GM21737 (cell line): ENCODE measurements around the gene ARHGAP6.

ENCODE experiments used
- ATAC-seq: cut with Tn5 transposase; IDR thresholded peaks from one replicate; pipeline ENCODE4 v1.9.1; 2021; ENCODE audit warnings: mild to moderate bottlenecking, moderate library complexity; ENCODE audit not compliant: unreplicated experiment

Gene ARHGAP6

DNA sequence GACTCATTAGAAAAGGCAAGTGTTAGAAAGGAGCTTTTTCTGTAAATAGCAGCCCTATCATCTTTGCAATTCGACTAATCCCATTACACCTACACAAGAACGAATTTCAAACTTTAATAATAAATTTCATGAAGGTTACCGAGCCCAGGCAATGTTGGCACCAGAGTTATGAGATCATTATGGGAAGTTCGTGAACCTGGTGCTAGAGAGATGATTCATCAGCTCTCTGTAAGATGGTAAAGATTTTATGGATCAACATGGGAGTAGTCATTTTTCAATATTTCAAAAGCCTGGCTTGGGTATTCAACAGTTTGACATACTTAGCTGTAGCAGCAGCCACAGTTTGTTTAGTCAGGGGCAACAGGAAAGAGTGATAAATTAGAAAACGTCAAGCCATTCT lies 336.7 kb downstream of the ARHGAP6 start:
- ATAC-seq = no peak

DNA sequence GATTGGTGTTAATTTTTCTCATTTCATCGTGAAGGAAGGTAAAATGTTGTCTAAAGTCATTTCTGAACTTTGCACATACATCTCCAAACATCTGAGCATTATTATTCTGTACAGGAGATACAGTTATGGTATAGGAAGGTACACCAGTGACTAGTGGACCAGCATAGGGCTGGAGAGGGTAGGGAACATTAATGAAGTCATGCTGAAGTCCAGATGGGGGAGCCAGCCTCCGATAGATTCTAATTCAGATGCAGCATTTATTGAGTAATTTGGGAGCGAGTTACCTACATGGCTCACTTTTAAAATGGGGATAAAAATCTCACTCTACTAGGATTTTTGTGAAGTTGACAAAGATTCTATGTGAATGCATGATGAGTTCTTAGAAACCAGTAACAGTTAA lies 337.6 kb downstream of the ARHGAP6 start:
- no peak for ATAC-seq

DNA sequence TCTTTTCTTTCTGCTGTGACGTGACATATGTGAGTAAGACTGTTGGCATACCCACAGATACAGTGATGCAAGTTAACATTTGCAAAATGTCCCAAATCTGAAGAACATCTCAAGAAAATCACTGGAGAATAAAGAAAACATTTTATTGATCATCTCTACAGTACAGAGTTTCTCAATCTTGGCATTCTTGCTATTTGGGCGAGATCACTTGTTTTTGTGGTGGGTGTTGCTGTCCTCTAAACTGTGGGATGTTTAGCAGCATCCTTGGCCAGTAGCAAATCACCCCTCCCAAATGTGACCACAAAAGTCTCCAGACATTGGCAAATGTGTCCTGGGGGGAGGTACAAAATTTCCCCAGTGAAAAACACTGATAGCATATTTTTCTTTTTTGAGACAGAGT lies 343.7 kb downstream of the ARHGAP6 start:
- no peak for ATAC-seq

DNA sequence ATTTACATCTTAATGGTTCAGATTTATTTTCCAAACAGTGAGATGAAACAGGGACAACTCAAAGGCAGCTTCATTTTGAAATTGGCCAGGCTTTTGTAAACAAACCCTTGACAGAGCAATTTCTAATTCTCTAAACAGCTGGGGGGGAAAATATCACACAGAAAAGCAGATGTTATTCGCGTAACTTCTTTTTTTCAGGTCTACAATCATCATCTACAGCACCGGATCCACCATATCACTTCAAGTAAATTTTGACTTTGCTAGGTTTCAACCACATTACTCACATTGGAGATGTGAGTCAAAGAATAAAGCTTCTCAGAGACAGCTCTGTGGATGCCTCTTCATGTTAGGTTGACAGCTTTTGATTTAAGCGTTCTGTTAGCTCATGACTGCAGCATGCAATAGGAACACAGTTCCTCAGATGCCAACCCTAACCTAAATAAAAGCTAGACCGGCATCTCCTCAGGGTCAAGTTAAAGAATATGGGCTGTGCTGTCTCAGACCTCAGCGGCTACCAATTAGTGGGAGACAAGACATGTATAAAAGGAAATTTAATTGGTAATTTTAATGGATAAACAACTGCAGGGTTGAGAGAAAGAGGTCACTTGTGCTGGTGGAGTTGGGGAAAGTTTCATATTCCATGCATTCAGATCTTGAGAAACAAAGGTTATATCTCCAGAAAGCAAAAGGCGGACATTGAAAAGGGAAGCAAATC lies 345.8 kb downstream of the ARHGAP6 start:
- no peak for ATAC-seq

DNA sequence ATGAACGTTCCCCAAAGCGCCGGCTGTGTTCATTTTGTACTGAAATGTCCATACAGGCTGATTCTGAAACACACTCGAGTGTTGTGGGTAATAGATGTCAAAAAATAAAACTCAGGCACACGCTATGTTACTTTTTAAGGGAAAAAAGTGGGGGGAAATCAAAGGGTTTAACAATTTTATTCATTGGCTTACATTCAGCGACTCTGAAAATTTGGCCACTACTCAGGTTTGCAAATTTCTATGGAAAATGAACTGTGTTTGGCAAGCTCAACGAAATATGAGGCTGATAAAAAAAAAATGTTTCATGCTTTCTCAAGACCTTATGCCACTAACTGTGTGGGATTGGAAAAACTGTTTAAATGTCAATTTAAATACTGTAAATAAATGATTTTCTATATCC lies 354.0 kb downstream of the ARHGAP6 start:
- no peak for ATAC-seq

DNA sequence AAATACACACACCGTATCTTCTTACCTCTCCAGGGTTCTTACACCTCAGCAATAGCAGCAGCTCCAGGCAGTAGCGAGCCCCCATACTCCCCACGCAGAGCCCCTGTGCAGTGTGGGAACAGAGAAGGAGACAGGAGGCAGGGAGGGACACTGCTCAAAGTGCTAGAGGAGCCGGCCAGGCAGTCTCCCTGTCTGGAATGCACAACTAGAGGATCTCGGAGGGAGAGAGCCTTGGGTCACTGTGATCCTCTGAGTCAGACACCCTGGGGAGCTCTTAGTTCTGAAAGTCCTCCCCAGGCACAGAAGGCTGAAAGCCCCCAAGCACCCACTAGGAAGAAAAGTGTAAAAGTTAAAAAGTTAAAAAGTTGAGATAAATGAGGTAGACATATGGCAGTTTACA lies 356.5 kb downstream of the ARHGAP6 start:
- no peak for ATAC-seq

DNA sequence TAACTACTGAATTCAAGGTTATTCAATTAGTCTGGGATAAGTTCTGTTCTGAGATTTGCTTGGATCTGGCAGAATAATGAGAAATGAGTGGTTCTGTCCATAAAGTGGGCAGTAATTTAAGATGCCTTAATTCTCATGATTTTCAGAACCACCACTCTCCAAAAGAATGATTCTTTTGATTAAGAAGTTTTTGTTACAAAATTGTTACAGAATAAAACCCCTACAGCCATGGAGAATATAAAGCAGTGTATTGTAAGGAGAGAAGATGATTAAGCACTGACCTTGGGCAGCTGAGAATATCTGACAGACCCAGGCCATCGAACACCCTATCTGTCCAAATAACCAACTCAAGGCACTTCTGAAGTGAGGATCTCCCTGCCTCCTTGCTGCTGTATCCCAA lies 360.1 kb downstream of the ARHGAP6 start:
- ATAC-seq = no peak

DNA sequence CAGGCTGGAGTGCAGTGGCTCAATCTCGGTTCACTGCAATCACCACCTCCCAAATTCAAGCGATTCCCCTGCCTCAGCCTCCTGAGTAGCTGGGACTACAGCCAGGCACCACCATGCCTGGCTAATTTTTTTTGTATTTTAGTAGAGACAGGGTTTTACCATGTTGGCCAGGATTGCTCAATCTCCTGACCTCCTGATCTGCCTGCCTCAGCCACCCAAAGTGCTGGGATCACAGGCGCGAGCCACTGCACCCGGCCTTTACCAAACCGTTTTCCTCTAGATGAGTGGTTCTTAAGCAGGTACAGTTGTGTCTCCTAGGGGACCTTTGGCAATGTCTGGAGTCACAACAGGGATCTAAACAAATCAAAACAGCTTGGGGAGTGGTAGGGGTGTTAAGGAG lies 360.9 kb downstream of the ARHGAP6 start:
- no peak for ATAC-seq

DNA sequence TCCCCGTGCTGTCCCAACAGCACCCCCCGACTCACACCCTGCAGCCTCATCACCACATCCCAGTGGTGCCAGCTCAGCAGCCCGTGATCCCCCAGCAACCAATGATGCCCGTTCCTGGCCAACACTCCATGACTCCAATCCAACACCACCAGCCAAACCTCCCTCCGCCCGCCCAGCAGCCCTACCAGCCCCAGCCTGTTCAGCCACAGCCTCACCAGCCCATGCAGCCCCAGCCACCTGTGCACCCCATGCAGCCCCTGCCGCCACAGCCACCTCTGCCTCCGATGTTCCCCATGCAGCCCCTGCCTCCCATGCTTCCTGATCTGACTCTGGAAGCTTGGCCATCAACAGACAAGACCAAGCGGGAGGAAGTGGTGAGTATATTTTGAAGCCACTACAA lies 367.1 kb downstream of the ARHGAP6 start:
- no peak for ATAC-seq

DNA sequence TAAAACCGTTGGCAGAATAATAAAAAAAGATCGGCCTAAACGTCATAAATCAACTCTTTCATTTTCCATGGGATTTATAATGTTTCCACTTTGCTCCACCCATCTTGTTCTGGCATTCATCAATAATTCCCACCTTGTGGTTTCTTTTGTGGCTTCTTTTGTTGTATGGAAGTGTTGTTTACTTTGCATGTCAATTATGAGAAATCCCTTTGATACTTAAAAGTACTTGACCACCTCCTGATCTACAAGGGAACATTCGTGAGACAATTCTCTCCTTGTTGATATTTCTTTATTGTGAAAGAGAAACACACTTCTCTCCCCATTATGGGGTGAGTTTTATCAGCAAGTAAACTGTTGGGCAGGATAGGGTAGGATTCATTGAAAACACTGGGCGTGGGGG lies 369.7 kb downstream of the ARHGAP6 start:
- ATAC-seq = no peak

DNA sequence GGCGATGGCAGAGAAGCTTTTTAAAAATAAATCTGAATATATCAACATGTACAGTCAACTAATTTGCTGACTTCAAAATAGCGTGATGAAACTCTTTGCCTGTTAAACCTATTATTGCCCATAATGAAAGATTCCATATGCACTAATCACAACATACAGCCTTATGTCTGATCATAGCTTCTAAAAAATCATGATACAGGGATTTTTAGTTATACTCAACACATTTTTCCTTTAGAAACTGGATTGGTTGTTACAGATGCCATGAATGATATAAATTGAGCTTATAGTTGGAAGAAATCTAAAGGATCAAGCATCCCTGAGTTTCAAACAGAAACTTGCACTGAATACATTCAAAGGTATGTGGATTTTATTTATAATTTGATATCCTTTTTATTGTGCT lies 372.6 kb downstream of the ARHGAP6 start, which contains the start of gene AMELX:
Gene AMELX (plus strand): TSS at position 301 of the 400 bp plus-strand sequence. CDS start 1,376 bp downstream, outside the sequence.
- no peak for ATAC-seq

DNA sequence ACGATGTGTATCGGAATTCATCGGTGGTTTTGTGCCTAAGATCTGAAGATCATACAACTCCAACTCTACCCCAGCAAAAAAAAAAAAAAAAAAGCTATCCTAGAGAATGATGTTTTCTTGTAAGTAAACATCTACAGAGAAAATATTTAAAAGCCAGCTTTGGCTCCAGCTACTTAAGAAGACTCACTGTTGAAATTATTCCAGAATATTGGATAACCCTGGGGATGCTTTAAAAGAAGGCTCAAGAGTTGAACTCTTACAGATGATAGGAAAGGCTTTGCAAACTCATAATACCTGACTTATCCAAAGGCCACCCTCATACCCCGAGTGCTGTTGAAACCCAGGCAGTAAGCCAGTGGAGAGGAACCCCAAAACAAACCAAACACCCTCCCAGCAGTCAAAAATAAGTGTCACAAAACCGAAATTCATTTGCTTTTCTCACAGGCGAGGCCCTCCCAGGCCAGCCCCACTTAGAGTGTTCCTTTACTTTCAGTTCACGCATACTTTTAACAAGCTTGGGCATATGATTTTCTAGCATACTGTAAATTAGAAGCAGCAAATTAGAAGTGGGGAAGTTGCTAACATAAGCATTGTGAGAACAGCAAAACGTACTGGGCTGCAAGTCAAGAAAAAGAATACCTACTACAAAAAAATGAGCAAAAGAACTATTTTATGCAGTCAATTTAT lies 375.2 kb downstream of the ARHGAP6 start:
- ATAC-seq = no peak

DNA sequence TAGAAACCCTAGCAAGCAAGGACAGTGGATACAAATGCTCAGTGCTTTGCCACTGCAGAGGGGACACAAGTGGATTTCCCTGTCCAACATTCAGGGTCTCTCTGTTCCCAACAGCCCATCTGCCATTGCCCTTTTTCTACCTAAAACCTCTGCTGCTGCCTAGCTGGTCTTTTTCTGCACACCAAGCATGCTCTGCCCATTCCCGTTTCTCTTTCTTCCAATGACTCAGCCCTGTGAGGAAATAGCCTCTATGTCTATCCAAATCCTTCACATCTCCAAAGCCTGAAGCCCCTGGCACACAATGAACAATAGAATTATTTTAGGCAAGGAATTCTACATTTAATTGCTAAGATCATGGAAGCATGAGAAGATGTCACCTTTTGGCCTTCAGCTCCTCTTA lies 378.2 kb downstream of the ARHGAP6 start:
- ATAC-seq = no peak

DNA sequence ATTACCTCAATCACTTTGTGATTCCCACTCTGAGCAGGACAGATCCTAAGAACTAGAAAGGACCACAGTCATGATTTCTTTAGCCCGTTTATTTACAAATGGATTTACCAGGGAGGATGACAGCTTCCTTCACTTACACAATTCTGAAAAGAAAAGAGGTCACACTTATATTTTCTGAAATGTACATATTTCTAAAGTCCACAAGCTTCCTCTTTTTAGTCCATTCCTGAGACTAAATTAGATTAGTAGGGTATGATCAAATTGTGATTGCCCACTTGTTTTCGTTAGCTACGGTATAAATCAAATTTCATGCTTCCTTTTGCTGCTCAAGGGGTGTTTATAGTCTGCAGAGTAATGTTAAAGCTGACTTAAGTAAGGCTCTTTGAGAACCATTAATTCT lies 380.1 kb downstream of the ARHGAP6 start:
- ATAC-seq = no peak

DNA sequence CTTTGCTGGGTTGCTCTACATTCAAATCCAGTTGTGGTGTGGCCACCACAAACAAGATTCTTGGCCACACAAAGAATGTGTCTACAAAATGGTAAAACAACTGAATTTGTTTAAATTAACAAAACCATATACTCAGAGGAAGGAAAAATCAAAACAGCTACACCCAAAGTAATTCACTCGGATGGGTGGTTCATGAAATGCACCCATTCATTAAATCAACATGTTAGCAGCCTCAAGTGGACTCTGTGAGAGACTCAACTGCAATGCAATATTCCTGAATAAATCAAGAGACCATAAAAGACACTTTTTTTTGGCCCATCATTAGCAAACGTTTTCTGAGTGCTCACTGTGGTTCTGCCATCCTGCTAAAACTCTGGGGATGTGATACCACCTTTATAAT lies 383.7 kb downstream of the ARHGAP6 start:
- no peak for ATAC-seq

DNA sequence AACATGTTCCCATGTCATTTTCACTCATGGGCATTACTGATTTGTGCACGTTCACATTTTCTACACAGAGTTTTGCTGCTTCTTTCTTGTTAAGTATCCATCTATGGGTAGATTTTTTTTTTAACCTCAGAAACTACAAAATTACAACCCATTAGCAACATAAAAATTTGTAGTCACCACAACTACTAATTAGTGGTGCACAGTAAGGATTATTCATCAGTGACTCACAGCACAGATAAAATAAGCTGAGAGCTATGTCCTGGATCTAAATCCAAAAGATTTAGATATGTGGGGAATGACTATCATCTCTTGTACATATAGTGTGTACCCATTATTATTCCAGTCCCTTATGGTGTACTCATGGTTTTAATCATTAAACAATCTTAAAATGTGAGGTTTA lies 392.2 kb downstream of the ARHGAP6 start:
- ATAC-seq = no peak

DNA sequence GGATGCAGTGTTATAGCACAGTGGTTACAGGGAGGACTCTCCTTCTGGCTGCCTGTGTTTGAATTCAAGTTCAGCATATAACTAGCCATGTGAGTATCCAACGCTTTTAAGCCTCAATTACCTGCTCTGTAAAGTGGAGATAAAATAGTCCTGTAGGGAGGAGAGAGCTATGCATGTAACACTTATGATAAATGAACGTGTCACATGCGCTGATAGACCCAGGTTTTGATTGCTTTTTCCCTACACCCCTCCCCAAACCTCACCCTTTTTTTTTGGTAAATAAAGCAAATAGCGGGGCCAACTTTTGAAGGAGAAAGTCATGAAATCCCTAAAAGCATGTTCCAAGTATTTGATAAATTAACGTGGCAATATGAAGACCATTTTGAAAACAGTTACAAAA lies 392.9 kb downstream of the ARHGAP6 start:
- ATAC-seq = no peak

DNA sequence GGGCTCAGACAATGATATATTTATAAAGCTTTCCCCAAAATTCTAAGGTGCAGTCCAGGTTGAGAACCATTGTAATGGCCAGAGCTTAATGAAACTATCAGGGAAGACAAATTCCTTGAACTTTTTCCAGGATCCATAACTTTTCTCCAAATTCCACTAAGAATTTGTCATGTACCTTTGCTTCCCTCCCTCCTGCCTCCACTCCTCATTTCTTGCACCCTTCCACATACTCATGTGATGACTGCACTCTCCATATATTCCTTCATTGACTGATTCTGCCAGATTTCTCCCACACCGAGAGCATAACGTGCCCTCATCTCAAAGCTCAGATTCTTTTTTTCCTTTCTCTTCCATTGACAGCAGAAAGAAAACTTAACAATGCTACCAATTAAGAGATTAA lies 393.4 kb downstream of the ARHGAP6 start:
- ATAC-seq = no peak

DNA sequence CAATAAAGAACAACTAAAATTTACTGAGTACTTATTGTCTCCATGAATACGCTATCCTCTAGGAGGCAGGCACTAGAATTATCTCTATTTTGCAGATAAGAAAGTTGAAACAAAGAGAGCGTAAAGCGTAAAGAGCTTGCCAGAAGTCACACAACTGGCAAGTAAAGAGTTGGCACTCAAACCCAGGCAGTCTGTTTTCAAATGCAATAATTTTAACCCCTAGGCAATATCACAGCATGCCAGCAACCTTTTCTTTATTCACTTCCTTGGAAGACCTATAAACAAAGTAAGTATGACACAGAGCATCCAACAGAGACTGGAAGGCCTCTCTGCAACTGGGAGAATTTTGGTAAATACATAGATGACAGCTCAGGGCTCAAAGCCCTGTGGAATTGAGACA lies 395.7 kb downstream of the ARHGAP6 start:
- ATAC-seq = no peak

DNA sequence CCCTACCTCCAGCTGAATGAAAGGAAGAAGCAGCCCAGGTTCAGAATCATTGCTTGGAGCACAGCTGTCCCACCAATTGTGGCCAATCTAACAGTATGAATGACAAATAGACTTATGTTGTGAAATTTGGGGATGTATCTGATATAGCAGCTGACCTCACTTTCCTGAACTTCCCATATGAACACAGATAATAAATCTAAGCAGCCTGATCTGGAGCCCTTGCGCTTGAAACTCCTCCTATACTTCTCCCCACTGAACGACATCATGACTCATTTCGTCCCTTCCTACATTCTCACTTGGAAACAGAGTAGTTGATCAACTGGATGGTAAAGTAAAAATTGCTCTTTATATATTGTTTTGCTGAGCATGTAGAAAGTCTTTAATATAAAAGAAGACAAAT lies 396.7 kb downstream of the ARHGAP6 start:
- ATAC-seq = no peak

DNA sequence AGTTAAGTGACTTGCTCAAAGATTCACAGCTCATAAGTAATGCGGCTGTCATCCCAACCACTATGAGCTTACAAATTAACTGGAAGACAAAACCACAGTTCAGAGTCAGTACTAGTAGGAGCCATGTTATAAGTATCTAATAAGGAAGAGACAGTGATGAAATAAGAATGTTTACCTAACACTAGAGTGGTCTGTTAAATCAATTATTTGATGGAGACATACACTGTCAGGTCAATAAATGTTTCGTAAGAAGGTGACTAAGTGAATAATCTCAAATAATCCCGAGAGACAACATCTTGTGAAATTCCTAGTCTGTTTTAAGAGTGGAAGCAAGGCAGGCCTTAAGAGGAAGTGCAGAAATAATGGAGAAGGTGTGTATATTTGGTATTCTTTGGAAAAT lies 398.3 kb downstream of the ARHGAP6 start:
- no peak for ATAC-seq

DNA sequence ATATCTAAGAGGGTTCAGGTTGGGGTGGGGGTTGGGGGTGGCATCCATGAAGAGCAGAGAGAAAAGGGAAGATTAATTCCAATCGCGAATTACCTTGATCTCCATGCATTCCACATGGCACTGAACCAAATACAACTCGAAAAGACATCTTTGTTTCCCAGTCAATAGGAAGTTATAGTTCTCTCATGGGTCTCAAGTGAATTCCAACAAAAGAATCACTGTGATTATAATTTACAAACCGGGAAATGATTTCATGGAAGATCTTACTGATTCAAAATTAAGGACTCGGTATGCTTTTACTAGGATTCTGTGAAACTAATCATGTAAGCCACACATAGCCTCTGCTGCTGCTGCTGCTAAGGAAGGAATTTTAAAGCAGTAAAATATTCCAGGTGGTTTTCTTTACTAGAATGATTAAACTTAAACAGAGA lies 399.1 kb downstream of the ARHGAP6 start:
- ATAC-seq = no peak

DNA sequence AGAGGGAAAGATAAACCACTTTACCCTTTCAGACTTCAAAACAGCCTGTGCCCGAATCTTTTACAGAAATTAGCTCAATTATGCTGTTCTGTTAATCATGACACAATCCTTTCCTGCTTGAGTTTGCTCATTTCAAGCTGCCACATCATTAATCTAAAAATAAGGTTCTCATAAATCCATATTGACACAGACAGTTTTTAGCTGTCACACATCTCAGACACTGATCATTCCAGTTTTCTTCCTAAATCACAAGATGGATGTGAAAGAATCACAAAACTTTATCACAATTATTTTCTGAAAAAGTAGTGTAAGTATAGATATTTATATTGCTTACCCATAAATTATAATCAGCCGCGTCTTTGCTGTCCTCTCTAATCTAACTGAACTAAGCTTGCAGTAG lies 400.4 kb downstream of the ARHGAP6 start:
- ATAC-seq = no peak
